ENCODE measurements around the gene WDFY4.

WDFY4 gene

GRCh38 chr10:48872234-48872633 is 187.6 kb downstream of the WDFY4 start:
- DNase-seq (ENCODE audit: low read depth, low spot score): no peak

GRCh38 chr10:48878091-48878490 is 193.4 kb downstream of the WDFY4 start:
- no peak for DNase-seq (ENCODE audit: low read depth, low spot score)

GRCh38 chr10:48879451-48879850 is 194.8 kb downstream of the WDFY4 start:
- DNase-seq (ENCODE audit: low read depth, low spot score): no peak

DNA sequence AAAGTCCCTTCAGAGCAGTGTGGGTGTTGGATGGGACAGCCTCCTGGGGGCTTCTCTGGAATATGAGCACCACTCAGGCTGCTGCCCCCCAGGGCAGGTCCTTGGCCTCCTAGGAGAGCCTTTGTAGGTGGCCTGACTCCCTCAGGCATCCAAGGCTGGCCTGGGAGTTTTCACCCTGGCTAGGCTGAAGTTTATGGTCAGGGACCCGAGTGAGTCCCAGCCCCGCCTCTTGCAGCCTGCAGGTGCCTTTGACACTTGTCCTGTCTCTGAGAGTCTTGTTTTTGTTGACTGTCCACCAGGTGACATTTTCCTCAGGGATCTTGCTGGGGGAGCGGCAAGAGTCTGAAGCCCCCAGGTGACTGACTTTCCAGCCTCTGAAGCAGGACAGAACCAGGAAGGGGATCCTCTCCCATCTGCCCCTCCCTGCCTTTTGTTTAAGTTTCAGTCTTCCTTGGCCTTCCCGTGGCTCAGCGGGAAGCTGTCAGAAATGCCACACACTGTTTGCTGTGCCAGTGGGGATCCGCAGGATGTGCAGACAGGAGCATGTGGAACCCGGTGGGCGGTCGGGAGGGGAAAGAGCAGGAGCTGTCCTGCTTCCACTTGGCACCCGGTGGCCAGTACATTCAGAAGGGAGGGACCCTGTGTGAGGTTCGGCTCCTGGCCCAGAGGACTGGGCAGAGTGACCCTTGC is 195.5 kb downstream of the WDFY4 start:
- DNase-seq (ENCODE audit: low read depth, low spot score): no peak

- no peak for DNase-seq (ENCODE audit: low read depth, low spot score)
These were observed 197.3 kb downstream of the WDFY4 start for GRCh38 chr10:48881937-48882336.

GRCh38 chr10:48882881-48883280 is 198.2 kb downstream of the WDFY4 start:
- DNase-seq (ENCODE audit: low read depth, low spot score): no peak

DNA sequence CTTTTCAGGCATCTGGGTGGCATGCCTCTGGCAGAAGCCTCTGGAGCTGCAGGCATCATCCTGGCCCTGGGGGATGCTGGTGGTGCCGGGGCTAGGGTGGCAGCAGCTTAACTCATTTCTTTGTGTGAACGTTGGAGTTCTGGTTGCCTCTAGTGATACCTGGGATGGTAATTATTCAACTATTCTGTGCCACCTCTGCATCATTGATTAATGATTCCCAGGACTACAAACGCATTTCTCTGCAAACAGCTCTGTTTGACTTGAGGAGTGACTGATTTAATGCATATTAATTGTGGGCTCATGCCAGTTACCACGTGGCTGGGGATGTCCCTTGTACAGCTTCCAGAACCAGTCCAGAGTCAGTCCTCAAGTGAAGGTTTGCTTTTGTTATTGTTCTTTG is 199.0 kb downstream of the WDFY4 start:
- DNase-seq (ENCODE audit: low read depth, low spot score): no peak

DNA sequence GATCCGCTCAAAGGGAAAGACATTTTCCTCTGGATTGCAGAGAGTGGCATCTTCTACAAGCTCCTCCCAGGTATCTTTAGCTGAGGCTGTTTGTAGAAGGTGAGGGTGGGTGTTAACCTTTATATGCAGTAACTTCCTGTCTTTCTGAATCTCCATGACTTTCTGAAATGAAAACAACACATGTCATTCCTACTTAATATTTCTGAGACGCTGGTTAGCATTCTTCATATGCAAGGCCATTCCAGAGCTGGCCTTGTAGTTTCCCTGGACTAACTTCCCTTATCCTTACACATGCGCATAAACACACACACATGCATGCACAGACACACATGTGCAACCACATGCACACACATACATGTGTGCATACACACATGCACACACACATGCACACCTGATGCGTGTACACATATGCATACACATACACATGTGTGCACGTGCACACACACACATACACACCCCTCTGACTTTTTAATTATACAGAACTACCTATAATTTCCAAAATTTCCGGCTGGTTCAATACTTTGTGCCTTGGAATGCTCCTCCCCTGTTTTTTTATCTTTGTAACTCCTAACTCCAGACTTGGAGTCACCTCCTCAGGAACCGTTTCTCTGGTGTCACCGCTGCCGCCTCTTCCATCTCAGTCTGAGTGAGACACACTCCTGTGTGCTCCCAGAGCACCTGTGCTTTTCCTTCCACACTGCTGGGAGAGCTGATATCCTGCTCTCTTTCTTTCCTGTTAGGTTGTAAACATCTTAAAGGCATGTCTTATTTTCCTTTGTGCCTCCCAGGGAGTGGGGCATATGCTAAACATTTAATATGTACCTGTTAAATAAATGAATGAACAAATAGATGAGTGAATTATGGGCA is 199.7 kb downstream of the WDFY4 start:
- DNase-seq (ENCODE audit: low read depth, low spot score): no peak

GRCh38 chr10:48885376-48885775 is 200.7 kb downstream of the WDFY4 start:
- DNase-seq (ENCODE audit: low read depth, low spot score): no peak

DNA sequence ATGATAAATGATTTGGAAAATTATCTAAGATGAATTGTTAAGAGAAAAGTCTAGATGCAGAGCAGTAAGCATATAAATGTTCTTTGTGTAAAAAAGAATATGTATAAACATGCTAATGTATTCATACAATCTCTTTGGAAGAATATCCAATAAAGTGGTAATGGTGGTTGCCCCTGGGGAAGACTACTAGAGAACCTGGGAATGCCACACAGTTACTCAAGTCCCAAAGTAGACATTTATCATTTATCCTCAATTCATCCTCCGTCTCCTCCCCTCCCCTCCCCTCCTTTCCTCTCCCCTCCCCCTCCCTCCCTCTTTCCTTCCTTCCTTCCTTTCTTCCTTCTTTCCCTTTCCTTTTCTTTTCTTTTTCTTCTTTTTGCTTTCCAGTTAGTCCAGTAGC is 203.3 kb downstream of the WDFY4 start:
- no peak for DNase-seq (ENCODE audit: low read depth, low spot score)

GRCh38 chr10:48890888-48891850 is 206.5 kb downstream of the WDFY4 start:
- DNase-seq (ENCODE audit: low read depth, low spot score): no peak

- no peak for DNase-seq (ENCODE audit: low read depth, low spot score)
These were observed 210.5 kb downstream of the WDFY4 start for GRCh38 chr10:48894911-48895802.

- no peak for DNase-seq (ENCODE audit: low read depth, low spot score)
These were observed 211.1 kb downstream of the WDFY4 start for GRCh38 chr10:48895803-48896195.

DNA sequence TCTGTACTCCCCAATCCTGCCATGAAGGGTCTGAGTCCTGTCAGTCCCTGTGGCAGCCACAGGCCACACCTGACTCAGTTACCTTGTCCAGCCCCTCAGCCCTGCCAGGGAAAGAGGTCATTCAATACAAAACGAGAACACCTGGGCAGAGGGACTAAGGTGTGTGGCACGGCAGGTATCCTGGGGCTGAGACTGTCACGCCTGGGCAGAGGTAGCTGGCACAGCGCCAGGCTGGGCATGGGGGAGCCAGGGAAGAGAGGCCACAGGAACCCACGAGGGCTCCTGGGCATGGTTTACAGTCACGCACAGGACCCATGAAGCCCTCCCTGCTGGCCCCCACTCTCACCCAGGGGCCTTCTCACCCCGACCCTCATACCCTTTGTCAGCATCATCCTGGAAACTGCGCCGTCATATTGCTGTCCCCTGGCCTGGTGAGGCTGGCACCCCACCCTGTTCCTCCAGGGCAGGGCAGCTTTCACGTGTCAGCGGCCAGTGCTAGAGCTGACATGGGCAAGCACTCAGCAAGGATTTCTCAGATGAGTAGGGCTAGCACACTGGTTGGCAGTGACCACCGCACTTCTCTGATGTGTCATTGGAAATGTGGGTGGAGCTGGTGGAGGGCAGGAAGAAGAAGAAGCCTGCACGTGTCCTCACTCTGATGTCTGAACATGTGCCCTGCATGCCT is 212.2 kb downstream of the WDFY4 start:
- DNase-seq (ENCODE audit: low read depth, low spot score): no peak

DNA sequence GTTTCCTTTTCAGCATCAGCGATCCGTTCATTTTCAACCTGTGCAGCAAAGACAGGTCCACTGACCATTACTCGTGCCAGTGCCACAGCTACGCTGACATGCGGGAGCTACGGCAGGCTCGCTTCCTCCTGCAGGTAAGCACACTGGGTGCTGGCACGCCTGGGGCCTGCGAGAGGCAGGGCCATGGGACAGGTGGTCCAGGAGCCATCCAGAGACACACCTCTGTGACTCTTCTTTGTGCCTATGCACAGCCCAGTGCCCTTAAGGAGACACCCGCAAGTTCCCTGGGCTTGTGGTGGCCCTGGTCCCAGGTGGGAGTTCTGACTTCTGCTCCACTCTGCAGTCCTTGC is 212.7 kb downstream of the WDFY4 start:
- no peak for DNase-seq (ENCODE audit: low read depth, low spot score)

- DNase-seq (ENCODE audit: low read depth, low spot score): no peak
These were observed 213.8 kb downstream of the WDFY4 start for GRCh38 chr10:48898426-48898825.

DNA sequence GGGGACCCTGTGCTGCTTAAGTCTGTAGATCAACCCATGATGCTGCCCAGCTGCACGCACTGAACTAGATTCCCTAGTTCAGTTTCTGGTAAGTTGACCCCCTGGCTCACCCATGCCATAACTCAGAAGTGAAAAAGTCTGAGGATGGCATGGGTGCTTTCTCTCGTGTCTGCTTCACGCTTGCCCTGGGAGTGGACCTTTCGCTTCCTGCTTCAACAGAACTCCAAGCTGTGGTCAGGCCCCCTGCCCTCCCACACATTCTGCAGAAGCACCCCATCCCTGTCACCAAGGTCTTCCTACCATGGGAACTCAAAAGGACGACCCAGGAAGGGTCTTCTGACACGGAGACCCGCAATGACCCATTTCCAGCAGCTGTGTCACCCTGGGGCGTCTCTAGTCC is 215.1 kb downstream of the WDFY4 start:
- DNase-seq (ENCODE audit: low read depth, low spot score): no peak

DNA sequence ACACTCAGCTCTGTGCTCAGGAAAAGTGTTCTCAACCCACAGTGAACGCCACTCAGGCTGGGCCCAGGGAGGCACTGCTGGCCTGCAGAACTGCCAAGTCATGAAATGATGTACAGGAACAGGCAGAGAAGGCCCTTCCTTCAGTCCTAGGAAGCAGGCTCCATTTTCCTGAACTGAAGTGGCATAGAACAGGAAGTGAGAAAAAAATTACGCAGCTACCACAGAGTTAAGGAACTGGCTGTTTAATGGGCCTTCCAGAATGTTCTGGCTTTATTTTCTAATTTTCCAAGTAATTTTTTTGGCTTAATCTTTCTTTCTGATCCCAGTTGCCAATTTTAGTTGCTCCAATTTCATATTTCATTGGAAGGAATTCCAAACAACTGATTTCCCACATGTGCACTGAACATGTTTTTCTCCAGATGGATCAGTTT is 215.7 kb downstream of the WDFY4 start:
- DNase-seq (ENCODE audit: low read depth, low spot score): no peak

- no peak for DNase-seq (ENCODE audit: low read depth, low spot score)
These were observed 216.6 kb downstream of the WDFY4 start for GRCh38 chr10:48901319-48901718.

GRCh38 chr10:48902096-48902495 is 217.4 kb downstream of the WDFY4 start:
- no peak for DNase-seq (ENCODE audit: low read depth, low spot score)
